COLO668 (cell line): Measurements from ENCODE around the gene SSBP2.

Source experiments
- DNase-seq: peaks from one replicate; lab custom pipeline; 2025; ENCODE audit not compliant: unreplicated experiment; lab: John Stamatoyannopoulos, UW

Gene SSBP2

GRCh38 chr5:81751009-81751835 lies at the start of gene SSBP2:
Gene SSBP2 (minus strand): TSS chr5:81751097. CDS start chr5:81751042, 55 bp downstream.
- peak; percentile 96 for DNase-seq

- no peak for DNase-seq
Observed at GRCh38 chr5:81795666-81796065, 44.8 kb upstream of the SSBP2 start.

- no peak for DNase-seq
Observed at GRCh38 chr5:81794226-81794625, 43.3 kb upstream of the SSBP2 start.

GRCh38 chr5:81790336-81790735 lies 39.4 kb upstream of the SSBP2 start:
- no peak for DNase-seq

- DNase-seq: no peak
Observed at GRCh38 chr5:81789033-81789432, 38.1 kb upstream of the SSBP2 start.

GRCh38 chr5:81788329-81788728 lies 37.4 kb upstream of the SSBP2 start:
- DNase-seq: no peak

GRCh38 chr5:81787474-81788242 lies 36.8 kb upstream of the SSBP2 start:
- DNase-seq: no peak

GRCh38 chr5:81786991-81787390 lies 36.1 kb upstream of the SSBP2 start:
- no peak for DNase-seq

- DNase-seq: no peak
Observed at GRCh38 chr5:81786496-81786895, 35.6 kb upstream of the SSBP2 start.

GRCh38 chr5:81785322-81785721 lies 34.4 kb upstream of the SSBP2 start:
- no peak for DNase-seq

GRCh38 chr5:81783401-81783800 lies 32.5 kb upstream of the SSBP2 start:
- no peak for DNase-seq

- DNase-seq: no peak
Observed at GRCh38 chr5:81782811-81783210, 31.9 kb upstream of the SSBP2 start.

- no peak for DNase-seq
Observed at GRCh38 chr5:81779916-81780266, 29.0 kb upstream of the SSBP2 start.

- DNase-seq: no peak
Observed at GRCh38 chr5:81779125-81779915, 28.4 kb upstream of the SSBP2 start.

GRCh38 chr5:81778642-81779041 lies 27.7 kb upstream of the SSBP2 start:
- no peak for DNase-seq

- no peak for DNase-seq
Observed at GRCh38 chr5:81776258-81776657, 25.4 kb upstream of the SSBP2 start.

- no peak for DNase-seq
Observed at GRCh38 chr5:81774374-81774773, 23.5 kb upstream of the SSBP2 start.

- no peak for DNase-seq
Observed at GRCh38 chr5:81773574-81773973, 22.7 kb upstream of the SSBP2 start.

GRCh38 chr5:81773161-81773560 lies 22.3 kb upstream of the SSBP2 start:
- DNase-seq: no peak

- no peak for DNase-seq
Observed at GRCh38 chr5:81772488-81772887, 21.6 kb upstream of the SSBP2 start.

- DNase-seq: no peak
Observed at GRCh38 chr5:81768935-81769452, 18.1 kb upstream of the SSBP2 start.
